K562 (cell line): ENCODE data around the gene PRR36. TPM values are rescaled to one million over a fixed set of nuclear protein-coding genes. Genes with fewer than 3 reads are reported as not detected.

Source experiments
- AFF1 ChIP-seq, 2 experiments: fragments of 450-650 bp; IDR thresholded peaks; 2 replicates each; pipeline ENCODE4 v1.6.1; 2018; ENCODE audit warnings: mild to moderate bottlenecking in 2 of 2, low read depth in 1 of 2; ENCODE audit not compliant: partially characterized antibody in 2 of 2
- BDP1 ChIP-seq: IDR thresholded peaks from 3 replicates; pipeline ENCODE4 v1.6.1; 2011; ENCODE audit not compliant: insufficient read length, insufficient read depth
- BHLHE40 ChIP-seq: IDR thresholded peaks from 2 replicates; pipeline ENCODE4 v1.6.1; 2011; ENCODE audit warnings: low read length, improper control_type of control experiment
- CAMTA2 ChIP-seq: fragments of 250-450 bp; sonication (Bioruptor Pico); conservative IDR thresholded peaks from 2 replicates; pipeline ENCODE4 v1.5.1; 2022
- COPS2 ChIP-seq: fragments of 450-650 bp; conservative IDR thresholded peaks from 2 replicates; pipeline ENCODE4 v1.6.1; 2016; ENCODE audit warnings: mild to moderate bottlenecking, moderate library complexity
- ESRRB ChIP-seq: fragments of 250-450 bp; sonication (Bioruptor Pico); IDR thresholded peaks from 2 replicates; pipeline ENCODE4 v1.5.0; 2020; ENCODE audit warnings: mild to moderate bottlenecking, moderate library complexity, borderline replicate concordance
- HEY1 ChIP-seq: fragments of 250-450 bp; sonication (Bioruptor Pico); IDR thresholded peaks from 2 replicates; pipeline ENCODE4 v1.5.0; 2020; ENCODE audit warnings: mild to moderate bottlenecking, moderate library complexity, borderline replicate concordance
- KDM2B ChIP-seq: fragments of 250-450 bp; sonication (Bioruptor Pico); IDR thresholded peaks from 2 replicates; pipeline ENCODE4 v1.8.0; 2021; ENCODE audit warnings: mild to moderate bottlenecking, moderate library complexity
- KLF6 ChIP-seq: fragments of 250-450 bp; sonication (Bioruptor Pico); IDR thresholded peaks from 2 replicates; pipeline ENCODE4 v1.4.0; 2020; ENCODE audit warnings: mild to moderate bottlenecking, moderate library complexity, borderline replicate concordance
- LARP7 ChIP-seq: fragments of 450-650 bp; IDR thresholded peaks from 2 replicates; pipeline ENCODE4 v1.6.1; 2016
- NR2C2 ChIP-seq, 2 experiments: fragments of 200-800 bp in 1 of 2; sonication (Bioruptor generic) in 1 of 2; sonication (generic) in 1 of 2; formaldehyde crosslinking in 1 of 2; IDR thresholded peaks; 2 replicates each; pipeline versions ENCODE4 v1.6.1 to v1.8.0; 2016 to 2022; ENCODE audit warnings: mild to moderate bottlenecking in 1 of 2, missing compliant biosample characterization in 1 of 2, missing genetic modification characterization in 1 of 2, missing genetic modification reagents in 1 of 2
- POLR2H ChIP-seq: IDR thresholded peaks from 2 replicates; pipeline ENCODE4 v1.6.1; 2016; ENCODE audit warnings: missing genetic modification characterization, low read depth, mild to moderate bottlenecking, control low read depth, missing compliant biosample characterization, moderate library complexity
- PRDM10 ChIP-seq: fragments of 450-650 bp; IDR thresholded peaks from 2 replicates; pipeline ENCODE4 v1.6.1; 2018; ENCODE audit not compliant: partially characterized antibody
- SMAD4 ChIP-seq: fragments of 250-450 bp; sonication (Bioruptor Pico); conservative IDR thresholded peaks from 2 replicates; pipeline ENCODE4 v1.8.0; 2021; ENCODE audit warnings: inconsistent platforms, mild to moderate bottlenecking, moderate library complexity
- YY1 ChIP-seq, 3 experiments: IDR thresholded peaks; 2 replicates each; pipeline ENCODE4 v1.6.1; 2011; ENCODE audit warnings: low read length in 2 of 3, mild to moderate bottlenecking in 2 of 3, moderate library complexity in 2 of 3, borderline replicate concordance in 1 of 3, control low read depth in 1 of 3, low read depth in 1 of 3; ENCODE audit not compliant: insufficient read depth in 3 of 3, insufficient replicate concordance in 2 of 3, control insufficient read depth in 1 of 3, insufficient read length in 1 of 3; ENCODE audit errors: extremely low read depth in 1 of 3
- ZBTB5 ChIP-seq: fragments of 450-650 bp; IDR thresholded peaks from 2 replicates; pipeline ENCODE4 v1.6.1; 2017; ENCODE audit warnings: antibody characterized with exemption
- polyA plus RNA-seq, 8 experiments: library from polyadenylated mRNA; depleted of rRNA in 4 of 8; stranded (reverse) in 5 of 8; unstranded in 3 of 8; fragments of >200 nt; fragmentation: Nextera tagmentation in 2 of 8; fragmentation: Illumina TruSeq in 1 of 8; extraction: Ambion mirVana in 2 of 8; extraction: Trizol in 1 of 8; gene quantifications; 2 replicates each; pipeline versions ENCODE4 v1.2.1 to v1.2.3, GENCODE V29; 2011 to 2014; ENCODE audit warnings: inconsistent platforms in 1 of 8, missing spikeins in 1 of 8
- total RNA-seq, 7 experiments: library from RNA; depleted of rRNA in 6 of 7; stranded (reverse); fragments of >200 nt in 6 of 7; fragmentation: Illumina TruSeq in 2 of 7; extraction: Trizol in 2 of 7; gene quantifications; 2 replicates each; pipeline versions ENCODE4 v1.2.1 to v1.2.3, GENCODE V29; 2011 to 2021; ENCODE audit warnings: low replicate concordance in 1 of 7

PRR36 gene
- total and polyA plus RNA-seq, 9 of the 15 experiments (the other 6 are each of a cell fraction or from before 2014, with no cell fraction given), result 0.05 to 0.42 (median 0.06) TPM; not detected in 6

- no peak for TF ChIP-seq NR2C2 (CRISPR knock-in tag; IDR thresholded peaks at IDR 0.05)
- TF ChIP-seq NR2C2 (tag; IDR thresholded peaks at IDR 0.05), result 0 out of 2 replicates have a peak, but pooled peaks have one; percentile 13
- no peak for TF ChIP-seq BDP1
- TF ChIP-seq SMAD4 (CRISPR knock-in tag), result peak; percentile 67; the same call in 1 of the 2 replicates
- no peak for TF ChIP-seq AFF1 (IDR thresholded peaks at IDR 0.05; ENCODE audit: low read depth in 1 of 2, partially characterized antibody in 2 of 2)
- TF ChIP-seq KLF6 (CRISPR knock-in tag), result no peak
- TF ChIP-seq ESRRB (CRISPR knock-in tag), result no peak
- TF ChIP-seq COPS2, result no peak
- TF ChIP-seq POLR2H (tag), result no peak
- TF ChIP-seq ZBTB5, result no peak
- no peak for TF ChIP-seq CAMTA2 (CRISPR knock-in tag)
- TF ChIP-seq YY1 (IDR thresholded peaks at IDR 0.05; ENCODE audit: borderline replicate concordance in 1 of 3, control insufficient read depth in 1 of 3, extremely low read depth in 1 of 3, insufficient read depth in 3 of 3, insufficient read length in 1 of 3, insufficient replicate concordance in 2 of 3, low read depth in 1 of 3, low read length in 2 of 3), result peak in 2 of 3 experiments; percentile 30 to 59
- peak; percentile 80 for TF ChIP-seq BHLHE40
- no peak for TF ChIP-seq HEY1 (CRISPR knock-in tag)
- peak; percentile 62 for TF ChIP-seq PRDM10
- TF ChIP-seq KDM2B (CRISPR knock-in tag), result no peak
- TF ChIP-seq LARP7, result no peak
Measured at GRCh38 chr19:7868671-7869452, 5.3 kb downstream of the PRR36 start (continued).
